Ammon's horn (tissue), 1 donor: ENCODE data around the gene P3R3URF.

Experiments used
- DNase-seq: peaks from one replicate; pipeline ENCODE4 v3.0.0-alpha.2; 2016; ENCODE audit warnings: low spot score

The P3R3URF gene

GRCh38 chr1:46193984-46194570 lies 17.8 kb upstream of the P3R3URF start:
- no peak for DNase-seq

- DNase-seq, result no peak
These were observed 17.0 kb upstream of the P3R3URF start for GRCh38 chr1:46193285-46193684.

GRCh38 chr1:46192171-46192570 lies 15.9 kb upstream of the P3R3URF start:
- DNase-seq, result no peak

GRCh38 chr1:46191033-46191701 lies 14.9 kb upstream of the P3R3URF start:
- DNase-seq, result no peak

- no peak for DNase-seq
These were observed 14.3 kb upstream of the P3R3URF start for GRCh38 chr1:46190539-46190938.

GRCh38 chr1:46188295-46189030 lies 12.2 kb upstream of the P3R3URF start:
- DNase-seq, result no peak

GRCh38 chr1:46187106-46187869 lies 11.0 kb upstream of the P3R3URF start:
- DNase-seq, result no peak

GRCh38 chr1:46186076-46186475 lies 9.8 kb upstream of the P3R3URF start:
- DNase-seq, result no peak

GRCh38 chr1:46184920-46185658 lies 8.8 kb upstream of the P3R3URF start:
- DNase-seq, result no peak

- DNase-seq, result no peak
These were observed 7.8 kb upstream of the P3R3URF start for GRCh38 chr1:46183926-46184557.

- no peak for DNase-seq
These were observed 7.0 kb upstream of the P3R3URF start for GRCh38 chr1:46183079-46183847.

GRCh38 chr1:46181343-46182260 lies 5.3 kb upstream of the P3R3URF start:
- DNase-seq, result no peak

- DNase-seq, result no peak
These were observed 3.9 kb upstream of the P3R3URF start for GRCh38 chr1:46180082-46180616.

- DNase-seq, result peak; percentile 94
These were observed 3.1 kb upstream of the P3R3URF start for GRCh38 chr1:46179138-46180081.

GRCh38 chr1:46175243-46175642 lies 1.0 kb downstream of the P3R3URF start:
- no peak for DNase-seq

GRCh38 chr1:46174448-46175231 lies 1.6 kb downstream of the P3R3URF start, which contains the start of gene TSPAN1:
TSPAN1 (plus strand) TSS chr1:46175087; CDS start chr1:46181108, 6,021 bp downstream.
- no peak for DNase-seq

GRCh38 chr1:46173361-46173856 lies 2.9 kb downstream of the P3R3URF start:
- no peak for DNase-seq
